ENCODE results near the gene C5.

Gene C5

GRCh38 chr9:120918931-120919842 lies 130.9 kb downstream of the C5 start:
- FAIRE-seq (no peak), DNase-seq (ENCODE audit: insufficient read length, low spot score) (no peak)
- TF ChIP-seq POLR2AphosphoS5 (IDR thresholded peaks at IDR 0.05; ENCODE audit: low read depth, low read length) (0 out of 2 replicates have a peak, but pooled peaks have one; percentile 28), POLR2A (IDR thresholded peaks at IDR 0.05; ENCODE audit: low read depth, low read length) (no peak)

GRCh38 chr9:120917929-120918762 lies 131.9 kb downstream of the C5 start:
- TF ChIP-seq POLR2A (IDR thresholded peaks at IDR 0.05; ENCODE audit: low read depth, low read length) (no peak), POU2F2 (IDR thresholded peaks at IDR 0.05; ENCODE audit: low read depth, low read length) (0 out of 2 replicates have a peak, but pooled peaks have one; percentile 32)
- DNase-seq (ENCODE audit: insufficient read length, low spot score) (no peak), FAIRE-seq (no peak)

GRCh38 chr9:120916991-120917880 lies 132.8 kb downstream of the C5 start:
- no peak for DNase-seq (ENCODE audit: insufficient read length, low spot score)
- peak; percentile 17; the same call in 1 of the 2 replicates for TF ChIP-seq POLR2A (IDR thresholded peaks at IDR 0.05; ENCODE audit: low read depth, low read length)
- TF ChIP-seq PAX5 (IDR thresholded peaks at IDR 0.05; ENCODE audit: insufficient read depth, low read length, severe bottlenecking) = no peak
- FAIRE-seq = no peak

- DNase-seq (ENCODE audit: insufficient read length, low spot score) (no peak), FAIRE-seq (no peak)
- TF ChIP-seq POLR2A (IDR thresholded peaks at IDR 0.05; ENCODE audit: low read depth, low read length) (peak; percentile 50; the same call in 1 of the 2 replicates), PAX5 (IDR thresholded peaks at IDR 0.05; ENCODE audit: insufficient read depth, low read length, severe bottlenecking) (no peak), POLR2AphosphoS5 (IDR thresholded peaks at IDR 0.05; ENCODE audit: low read depth, low read length) (no peak), SPI1 (IDR thresholded peaks at IDR 0.05; ENCODE audit: low read depth, low read length) (no peak), POU2F2 (IDR thresholded peaks at IDR 0.05; ENCODE audit: low read depth, low read length) (no peak), TAF1 (IDR thresholded peaks at IDR 0.05; ENCODE audit: low read depth, low read length) (no peak)
Measured at GRCh38 chr9:120916588-120916987, 133.5 kb downstream of the C5 start.

GRCh38 chr9:120915854-120916470 lies 134.1 kb downstream of the C5 start:
- TF ChIP-seq PAX5 (IDR thresholded peaks at IDR 0.05; ENCODE audit: insufficient read depth, low read length, severe bottlenecking) = no peak
- TF ChIP-seq POLR2AphosphoS5 (IDR thresholded peaks at IDR 0.05; ENCODE audit: low read depth, low read length) = 0 out of 2 replicates have a peak, but pooled peaks have one; percentile 40
- 0 out of 2 replicates have a peak, but pooled peaks have one; percentile 43 for TF ChIP-seq POU2F2 (IDR thresholded peaks at IDR 0.05; ENCODE audit: low read depth, low read length)
- TF ChIP-seq SPI1 (IDR thresholded peaks at IDR 0.05; ENCODE audit: low read depth, low read length) = no peak
- no peak for TF ChIP-seq TAF1 (IDR thresholded peaks at IDR 0.05; ENCODE audit: low read depth, low read length)
- no peak for TF ChIP-seq POLR2A (IDR thresholded peaks at IDR 0.05; ENCODE audit: low read depth, low read length)
- DNase-seq (ENCODE audit: insufficient read length, low spot score) (no peak), FAIRE-seq (peak; percentile 47)

DNA sequence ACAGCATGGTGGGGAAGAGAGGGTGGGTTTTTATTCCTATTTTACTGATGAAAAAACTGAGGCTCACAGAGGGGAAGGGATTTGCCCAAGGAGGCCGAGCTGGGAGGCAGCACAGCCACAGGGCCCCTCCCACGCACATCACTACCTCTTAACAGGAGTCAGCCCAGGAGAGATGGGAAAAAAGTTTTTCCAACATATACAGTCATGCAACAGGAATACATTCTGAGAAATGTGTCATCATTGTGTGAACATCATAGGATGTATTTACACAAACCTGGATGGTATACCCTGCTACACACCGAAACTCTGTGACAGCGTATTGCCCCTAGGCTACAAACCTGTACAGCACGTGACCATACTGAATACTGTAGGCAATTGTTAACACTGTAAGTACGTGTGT lies 135.1 kb downstream of the C5 start:
- no peak for TF ChIP-seq POLR2A (IDR thresholded peaks at IDR 0.05; ENCODE audit: low read depth, low read length)
- no peak for TF ChIP-seq PAX5 (IDR thresholded peaks at IDR 0.05; ENCODE audit: insufficient read depth, low read length, severe bottlenecking)
- DNase-seq (ENCODE audit: insufficient read length, low spot score) (no peak), FAIRE-seq (peak; percentile 5)

DNA sequence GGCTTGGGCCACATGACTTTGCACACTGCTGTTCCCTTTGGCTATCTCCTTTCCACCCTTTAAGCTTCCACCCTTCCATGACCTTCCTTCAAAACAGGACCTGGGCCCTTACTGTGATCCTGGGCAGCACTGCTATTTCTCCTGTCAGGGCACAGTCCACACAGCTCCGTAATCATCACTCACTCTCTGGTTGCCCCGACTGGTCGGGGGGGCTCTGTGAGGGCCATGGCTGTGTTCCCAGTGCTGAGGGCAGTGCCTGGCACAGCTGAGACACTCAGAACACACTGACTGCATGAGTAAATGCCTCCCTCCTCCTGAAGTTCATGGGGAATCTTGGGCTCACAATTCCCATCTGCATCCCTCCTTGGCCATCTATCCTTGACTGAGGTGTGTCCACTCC lies 135.7 kb downstream of the C5 start:
- no peak for DNase-seq (ENCODE audit: insufficient read length, low spot score)
- FAIRE-seq = no peak
- TF ChIP-seq POU2F2 (IDR thresholded peaks at IDR 0.05; ENCODE audit: low read depth, low read length) (no peak), POLR2A (IDR thresholded peaks at IDR 0.05; ENCODE audit: low read depth, low read length) (peak; percentile 30; the same call in 1 of the 2 replicates), POLR2AphosphoS5 (IDR thresholded peaks at IDR 0.05; ENCODE audit: low read depth, low read length) (peak; percentile 45; the same call in 1 of the 2 replicates)

- DNase-seq (ENCODE audit: insufficient read length, low spot score) (no peak), FAIRE-seq (no peak)
- TF ChIP-seq TAF1 (IDR thresholded peaks at IDR 0.05; ENCODE audit: low read depth, low read length) = no peak
- no peak for TF ChIP-seq PAX5 (IDR thresholded peaks at IDR 0.05; ENCODE audit: insufficient read depth, low read length, severe bottlenecking)
- TF ChIP-seq POLR2AphosphoS5 (IDR thresholded peaks at IDR 0.05; ENCODE audit: low read depth, low read length) = no peak; the same call in 1 of the 2 replicates
Measured at GRCh38 chr9:120913647-120914264, 136.3 kb downstream of the C5 start.
